GM18526 (cell line): Measurements from ENCODE around the gene ABHD3.

Experiments used
- POLR2A ChIP-seq: IDR thresholded peaks from 3 replicates; pipeline ENCODE4 v1.6.1; 2011; ENCODE audit not compliant: insufficient read length; ENCODE audit errors: extremely low read depth

The ABHD3 gene

GRCh38 chr18:21664069-21664468 is 40.5 kb downstream of the ABHD3 start:
- TF ChIP-seq POLR2A = no peak

DNA sequence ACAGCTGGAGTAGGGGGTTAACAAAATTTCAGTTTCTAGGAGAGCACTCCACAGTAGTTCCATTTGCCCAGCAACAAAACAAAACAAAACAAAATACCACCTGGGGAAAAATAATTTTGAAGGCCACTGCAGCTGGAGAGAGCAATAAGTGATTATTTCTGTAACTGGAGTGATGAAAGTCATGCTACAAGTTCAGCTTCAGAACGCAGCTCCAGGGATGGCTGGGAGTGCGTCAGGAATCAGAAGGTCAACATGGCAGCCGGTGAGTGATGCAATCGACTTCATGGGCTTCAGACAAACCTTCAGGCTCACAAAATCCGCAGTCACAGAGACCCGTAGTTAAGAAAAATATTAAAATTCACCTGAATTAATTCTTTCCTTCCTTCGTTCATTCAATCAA is 41.0 kb downstream of the ABHD3 start:
- TF ChIP-seq POLR2A = no peak

DNA sequence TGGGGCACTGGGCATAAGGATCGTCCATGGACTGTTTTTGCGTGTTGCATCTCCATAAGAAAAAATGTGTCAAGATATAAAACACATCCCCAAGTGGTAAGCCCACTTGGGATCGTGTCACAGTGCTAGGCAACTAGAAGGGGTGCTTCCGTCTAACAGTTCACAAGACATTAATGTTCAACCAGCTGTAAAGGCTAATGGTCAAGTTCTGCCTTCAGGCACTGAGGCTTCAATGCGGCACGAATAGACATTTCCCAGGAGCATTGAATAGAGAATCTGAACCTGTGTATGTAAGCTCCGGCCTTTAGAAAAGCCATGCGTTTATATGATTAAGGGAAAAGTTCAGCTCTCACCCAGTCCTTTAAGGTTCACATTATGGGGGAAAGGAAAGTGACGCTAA is 42.0 kb downstream of the ABHD3 start:
- TF ChIP-seq POLR2A = no peak

GRCh38 chr18:21660078-21660477 is 44.5 kb downstream of the ABHD3 start:
- no peak for TF ChIP-seq POLR2A

GRCh38 chr18:21656402-21656801 is 48.2 kb downstream of the ABHD3 start:
- TF ChIP-seq POLR2A = no peak

- no peak for TF ChIP-seq POLR2A
Observed at GRCh38 chr18:21653361-21653760, 51.2 kb downstream of the ABHD3 start.

GRCh38 chr18:21652073-21652472 is 52.5 kb downstream of the ABHD3 start:
- no peak for TF ChIP-seq POLR2A

- no peak for TF ChIP-seq POLR2A
Observed at GRCh38 chr18:21650311-21650710, 54.3 kb downstream of the ABHD3 start.

DNA sequence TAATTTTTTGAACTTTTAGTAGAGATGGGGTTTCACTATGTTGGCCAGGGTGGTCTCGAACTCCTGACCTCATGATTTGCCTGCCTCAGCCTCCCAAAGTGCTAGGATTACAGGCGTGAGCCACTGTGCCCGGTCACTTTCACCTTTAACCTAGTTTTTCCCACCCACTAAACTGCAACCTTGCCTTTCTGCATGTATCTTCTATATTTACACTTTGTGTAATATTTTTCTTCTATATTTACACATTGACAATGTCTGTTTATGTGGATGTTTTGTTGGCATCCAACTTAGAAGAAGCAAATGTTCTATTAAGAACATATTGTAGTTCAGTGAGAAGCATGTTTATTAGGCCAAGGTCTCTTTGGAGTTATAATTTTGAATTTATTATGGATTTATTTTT is 65.8 kb downstream of the ABHD3 start:
- no peak for TF ChIP-seq POLR2A

- TF ChIP-seq POLR2A = no peak
Observed at GRCh38 chr18:21636769-21637168, 67.8 kb downstream of the ABHD3 start.

- TF ChIP-seq POLR2A = no peak
Observed at GRCh38 chr18:21634588-21635199, 69.9 kb downstream of the ABHD3 start.

GRCh38 chr18:21632393-21632792 is 72.2 kb downstream of the ABHD3 start:
- no peak for TF ChIP-seq POLR2A

DNA sequence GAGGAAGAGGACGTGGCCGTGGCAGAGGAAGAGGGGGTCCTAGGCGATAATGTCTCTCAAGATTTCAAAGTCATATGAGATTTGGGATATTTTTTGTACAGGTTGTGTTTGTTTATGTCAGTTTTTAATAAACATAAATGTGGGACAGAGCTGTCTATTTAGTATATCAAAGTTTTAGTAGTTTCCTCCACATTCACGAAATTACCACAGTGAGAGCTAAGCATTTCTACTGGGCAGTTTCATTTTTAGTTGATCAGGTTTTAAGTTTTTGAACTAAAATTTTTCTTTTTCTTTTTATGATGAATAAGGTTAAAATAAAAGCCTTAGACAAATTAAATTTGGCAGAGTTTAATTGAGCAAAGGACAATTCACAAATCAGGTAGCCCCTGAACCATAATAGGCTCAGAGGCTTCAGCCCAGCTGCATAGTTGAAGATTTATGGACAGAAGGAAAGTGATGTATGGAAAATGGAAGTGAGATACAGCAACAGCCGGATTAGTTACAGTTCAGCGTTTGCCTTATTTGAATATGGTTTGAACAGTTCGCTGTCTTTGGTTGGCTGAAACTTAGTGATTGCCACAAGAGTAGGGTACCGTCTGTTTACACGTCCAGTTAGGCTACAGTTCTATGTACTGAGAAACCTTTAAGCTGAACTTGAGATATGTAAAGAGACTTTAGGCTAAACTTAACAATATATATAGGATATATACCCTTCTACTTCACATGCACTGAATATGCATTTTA is 75.3 kb downstream of the ABHD3 start:
- TF ChIP-seq POLR2A = no peak

DNA sequence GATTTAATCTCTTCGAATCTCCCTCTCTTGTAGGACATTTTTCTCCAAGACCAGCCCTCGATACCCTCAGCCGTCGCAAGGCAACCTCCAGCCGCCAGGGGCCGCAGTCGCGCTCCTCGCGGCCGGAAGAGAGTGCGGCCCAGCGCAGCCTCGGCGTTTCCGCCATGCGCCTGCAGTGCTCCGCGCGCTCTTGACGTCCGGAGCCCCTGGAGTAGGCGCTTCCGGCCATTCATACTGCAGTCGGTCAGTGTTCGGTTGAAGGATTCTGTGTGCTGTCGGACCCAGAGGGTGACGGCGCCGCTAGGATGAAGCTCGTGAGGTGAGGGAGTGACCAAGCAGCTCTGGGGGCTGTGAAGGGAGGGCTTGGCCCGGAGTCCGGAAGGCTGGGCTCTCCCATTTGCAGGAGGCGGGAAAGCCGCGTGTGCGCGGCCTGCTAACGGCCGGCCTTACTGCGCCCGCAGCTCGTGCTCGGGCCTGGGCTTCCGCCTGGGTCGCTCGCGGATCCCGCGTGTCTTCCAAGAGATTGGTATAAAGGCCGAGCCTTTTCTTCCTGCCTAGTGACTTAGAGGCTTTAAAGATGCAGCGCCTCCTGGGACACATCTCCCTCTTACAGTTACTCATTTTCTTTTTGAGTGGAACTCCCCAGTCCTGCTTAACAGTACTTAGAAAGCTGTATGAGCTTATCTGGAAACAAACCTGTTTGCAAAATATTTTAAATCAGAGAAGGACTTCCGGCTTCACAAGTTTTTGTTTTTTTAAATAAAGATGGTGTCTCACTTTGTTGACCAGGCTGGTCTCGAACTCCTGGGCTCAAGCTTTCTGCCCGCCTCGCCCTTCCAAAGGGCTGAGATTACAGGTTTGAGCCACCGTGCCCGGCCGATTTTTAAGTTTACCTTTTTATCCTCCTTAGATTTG is 92.2 kb downstream of the ABHD3 start, which contains the start of gene SNRPD1:
TSS of gene SNRPD1 (plus strand) at position 190 of the 915 bp plus-strand sequence. CDS start at position 306, 116 bp downstream.
- TF ChIP-seq POLR2A = peak; percentile 94

DNA sequence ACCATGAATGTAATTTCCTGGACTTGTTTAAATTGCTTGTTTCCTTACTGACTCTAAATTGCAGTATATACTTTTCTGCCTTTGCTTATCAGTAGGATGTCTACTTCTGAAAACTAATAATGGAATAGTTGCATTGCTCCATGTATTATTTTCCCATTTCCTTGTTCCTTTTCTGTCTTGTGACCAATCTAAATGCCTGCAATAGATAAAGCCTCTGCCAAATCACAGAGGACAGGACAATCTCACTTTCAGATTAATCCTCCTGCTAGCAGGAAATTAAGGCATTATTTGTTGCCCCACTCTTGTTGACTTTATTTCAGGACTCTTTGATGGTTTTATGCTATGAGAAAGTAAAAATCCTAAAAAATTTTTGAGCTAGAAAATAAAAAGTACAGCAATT is 99.4 kb downstream of the ABHD3 start:
- TF ChIP-seq POLR2A = no peak

GRCh38 chr18:21604671-21605070 is 99.9 kb downstream of the ABHD3 start:
- TF ChIP-seq POLR2A = no peak
